GM20431 (cell line): Measurements from ENCODE around the gene TOX2.

Experiments used
- in situ Hi-C: fragments of 300-500 bp; cut with MseI, MboI; formaldehyde crosslinking; loops from one replicate; pipeline ENCODE4 v1.15.0; 2020; ENCODE audit warnings: low sequenced_read_pairs; ENCODE audit not compliant: unreplicated experiment

Gene TOX2

DNA sequence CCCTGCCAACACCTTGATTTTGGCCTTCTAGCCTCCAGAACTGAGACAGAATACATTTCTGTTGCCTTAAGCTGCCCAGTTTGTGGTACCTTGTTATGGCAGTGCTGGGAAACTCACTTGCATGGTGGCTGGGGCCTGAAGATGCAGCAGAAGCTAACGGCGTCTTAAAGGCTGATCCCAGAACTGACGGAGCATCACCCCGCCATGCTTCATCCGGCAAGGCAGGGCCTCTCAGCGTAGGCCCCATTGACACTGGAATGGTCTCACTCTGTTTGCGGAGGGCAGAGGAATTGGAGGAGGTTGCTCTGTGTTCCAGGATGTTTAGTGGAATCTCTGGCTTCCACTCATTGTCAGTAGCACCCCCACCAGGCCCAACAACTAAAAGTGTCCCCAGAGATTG lies 170.2 kb downstream of the TOX2 start:
- in situ Hi-C loops: loop anchor here (10.0 to 25.0 kb wide), 3 partner anchors 340 to 648 kb away; no protein-coding TSS in a partner anchor

DNA sequence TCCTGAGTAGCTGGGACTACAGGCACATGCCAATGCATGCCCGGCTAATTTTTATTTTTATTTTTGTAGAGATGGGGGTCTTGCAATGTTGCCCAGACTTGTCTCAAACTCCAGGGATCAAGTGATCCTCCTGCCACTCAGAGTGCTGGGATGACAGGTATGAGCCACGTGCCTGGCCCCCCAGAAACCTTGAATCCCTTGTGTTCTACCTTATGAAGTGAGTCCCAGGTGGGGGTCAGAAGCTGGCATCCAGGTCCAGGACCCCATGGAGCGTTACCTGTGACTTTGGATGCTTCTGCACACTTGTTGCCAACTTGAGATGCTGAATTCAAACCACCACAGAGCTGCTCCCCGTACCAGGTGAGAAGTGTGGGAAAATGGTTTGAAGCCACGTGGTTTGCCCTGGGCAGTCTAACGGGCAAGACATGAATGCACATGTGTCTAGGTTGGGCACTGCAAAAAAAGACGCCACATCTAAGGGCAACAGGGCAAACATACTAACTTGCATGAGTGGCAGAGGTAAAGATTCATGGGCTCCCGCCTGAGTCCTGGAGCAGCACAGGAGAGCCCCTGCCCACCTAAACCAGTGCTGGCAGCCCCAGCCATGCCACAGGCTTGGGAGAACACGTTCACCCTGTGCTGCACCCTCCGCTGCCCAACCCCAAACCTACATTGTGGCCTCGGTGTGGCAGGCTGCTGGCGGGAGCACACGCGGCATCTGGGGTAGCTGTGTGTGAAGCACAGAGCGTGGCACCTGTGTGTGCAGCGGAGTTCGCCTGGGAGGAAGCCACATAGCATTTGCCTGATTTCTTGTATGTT lies 171.2 kb downstream of the TOX2 start:
- in situ Hi-C loops: loop anchor here (10.0 to 25.0 kb wide), 3 partner anchors 341 to 649 kb away; no protein-coding TSS in a partner anchor

DNA sequence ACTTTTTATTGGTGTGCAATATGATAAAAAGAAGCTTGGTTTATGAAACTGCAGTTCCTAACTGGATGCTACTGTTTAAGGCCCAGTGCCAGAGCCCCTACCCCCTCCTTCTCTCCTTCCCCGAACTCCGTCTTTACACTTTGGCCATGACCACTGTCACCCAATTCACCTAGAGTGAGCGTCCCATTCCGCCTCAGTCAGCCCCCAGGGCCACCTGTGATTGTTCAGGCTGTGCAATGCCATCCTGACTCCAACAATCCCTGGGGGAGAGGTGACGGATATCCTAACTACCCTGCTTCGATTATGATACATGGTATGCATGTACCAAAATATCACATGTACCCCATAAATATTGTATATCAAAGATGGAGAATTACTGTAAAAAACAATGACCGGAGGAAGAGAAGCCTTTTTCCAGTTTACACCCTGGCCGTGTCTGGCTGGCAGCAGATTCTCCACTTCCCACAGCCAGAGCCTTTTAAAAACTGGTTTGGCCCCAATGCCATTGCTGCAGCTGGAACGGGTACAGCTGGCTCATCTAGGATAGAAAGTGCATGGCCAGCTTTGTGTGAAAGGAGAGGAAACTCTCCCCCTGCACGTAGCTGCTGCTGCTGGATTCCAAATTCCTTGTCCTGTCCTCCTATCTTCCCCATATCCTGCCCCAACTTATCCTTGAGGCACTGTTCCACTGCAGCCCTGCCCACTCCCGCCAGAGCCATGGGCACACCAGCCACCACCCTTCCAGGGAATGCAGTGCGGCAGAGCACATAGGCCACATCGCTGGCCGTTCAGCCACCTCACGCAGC lies 172.6 kb downstream of the TOX2 start:
- in situ Hi-C loops: loop anchor here (10.0 to 25.0 kb wide), 3 partner anchors 342 to 650 kb away; no protein-coding TSS in a partner anchor

DNA sequence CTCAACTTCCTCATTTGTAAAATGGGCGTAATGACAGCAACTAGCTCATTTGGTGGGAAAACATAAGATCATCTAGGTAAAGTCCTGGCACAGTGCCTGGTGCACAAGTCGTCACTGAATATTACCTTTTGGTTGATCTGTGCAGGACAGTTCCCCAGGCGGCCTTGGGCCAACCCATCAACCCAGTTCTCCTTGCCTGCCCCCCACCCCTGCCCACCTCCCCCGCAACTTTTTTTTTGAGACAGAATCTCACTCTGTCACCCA lies 173.1 kb downstream of the TOX2 start:
- in situ Hi-C loops: loop anchor here (10.0 to 25.0 kb wide), 3 partner anchors 343 to 650 kb away; no protein-coding TSS in a partner anchor

DNA sequence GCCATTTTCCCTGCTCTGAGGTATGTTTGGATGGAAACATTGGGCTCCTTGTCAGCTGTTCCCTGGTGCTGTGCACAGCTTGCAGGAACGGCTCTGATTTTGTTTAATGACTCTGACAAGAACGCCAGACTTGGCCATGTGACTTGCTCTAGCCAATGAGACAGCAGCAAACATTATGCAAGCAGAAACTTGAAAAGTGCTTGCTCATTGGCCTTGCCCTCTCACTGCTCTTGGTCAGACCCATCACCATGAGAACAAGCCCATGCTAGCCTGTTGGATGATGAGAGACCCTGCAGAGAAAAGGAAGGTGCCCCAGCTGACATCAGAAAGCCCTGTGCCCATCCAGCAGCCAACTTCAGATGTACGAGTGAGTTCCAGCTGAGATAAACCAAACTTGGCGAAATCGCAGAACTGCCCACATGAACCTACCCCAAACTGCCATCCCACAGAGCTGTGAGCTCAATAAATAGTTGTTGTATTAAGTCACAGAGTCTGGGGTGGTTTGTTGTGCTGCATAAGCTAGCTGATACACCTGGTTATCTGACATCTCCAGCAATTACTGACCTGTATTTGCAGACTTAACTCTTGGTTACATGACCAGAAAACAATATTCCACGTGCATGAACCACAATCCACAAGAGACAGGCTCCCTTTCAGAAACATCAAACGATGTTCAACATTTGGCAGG lies 175.5 kb downstream of the TOX2 start:
- in situ Hi-C loops: loop anchor here (10.0 to 25.0 kb wide), 3 partner anchors 345 to 653 kb away; no protein-coding TSS in a partner anchor

DNA sequence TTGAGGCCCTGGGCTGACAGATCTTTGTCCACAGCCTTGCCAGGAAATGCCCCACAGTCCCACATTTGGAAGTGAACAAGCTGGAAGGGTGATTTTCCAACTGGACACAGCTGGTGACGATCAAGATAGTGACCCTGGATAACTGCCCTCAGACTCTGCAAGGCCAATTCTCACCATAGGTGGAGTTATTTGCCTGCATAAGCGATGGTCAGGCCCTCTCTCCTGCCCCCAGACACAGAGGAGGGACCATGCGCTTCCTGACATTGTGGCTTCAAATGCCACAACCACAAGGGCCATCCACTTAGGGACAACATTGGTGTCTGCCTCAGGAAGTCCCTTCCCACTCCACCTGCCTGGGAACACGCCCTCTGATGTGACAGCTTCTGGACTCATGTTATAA lies 176.4 kb downstream of the TOX2 start:
- in situ Hi-C loops: loop anchor here (25.0 kb wide), 2 partner anchors 554 to 654 kb away; no protein-coding TSS in a partner anchor

DNA sequence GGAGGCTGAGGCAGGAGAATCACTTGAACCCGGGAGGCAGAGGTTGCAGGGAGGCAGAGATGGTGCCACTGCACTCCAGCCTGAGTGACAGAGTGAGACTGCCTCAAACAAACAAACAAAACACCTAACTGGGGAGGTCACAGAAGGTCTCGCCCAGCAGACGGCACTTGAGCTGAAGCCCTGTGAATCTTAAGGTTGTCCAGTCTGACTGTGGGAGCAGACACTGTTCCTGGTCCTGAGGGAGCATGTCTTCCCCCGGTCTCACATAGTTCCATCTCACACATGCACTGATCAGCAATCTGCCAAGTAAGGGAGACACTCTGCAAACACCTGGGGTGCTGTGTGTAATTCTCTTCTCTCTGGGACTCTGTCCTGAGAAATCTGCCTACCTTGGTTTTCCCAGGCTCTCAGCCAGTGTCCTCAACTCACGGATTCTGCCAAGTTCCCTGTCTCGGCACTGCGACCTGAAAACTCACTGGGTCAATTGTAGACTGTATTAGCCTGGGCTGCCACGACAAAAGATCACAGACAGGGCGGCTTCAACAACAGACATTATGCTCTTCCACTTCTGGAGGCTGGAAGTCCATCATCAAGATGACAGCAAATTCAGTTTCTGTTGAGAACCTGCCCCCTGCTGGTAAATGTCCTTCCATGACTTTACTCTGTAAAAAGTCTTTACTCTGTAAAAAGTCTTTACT lies 178.0 kb downstream of the TOX2 start:
- in situ Hi-C loops: loop anchor here (25.0 kb wide), 2 partner anchors 555 to 655 kb away; no protein-coding TSS in a partner anchor

DNA sequence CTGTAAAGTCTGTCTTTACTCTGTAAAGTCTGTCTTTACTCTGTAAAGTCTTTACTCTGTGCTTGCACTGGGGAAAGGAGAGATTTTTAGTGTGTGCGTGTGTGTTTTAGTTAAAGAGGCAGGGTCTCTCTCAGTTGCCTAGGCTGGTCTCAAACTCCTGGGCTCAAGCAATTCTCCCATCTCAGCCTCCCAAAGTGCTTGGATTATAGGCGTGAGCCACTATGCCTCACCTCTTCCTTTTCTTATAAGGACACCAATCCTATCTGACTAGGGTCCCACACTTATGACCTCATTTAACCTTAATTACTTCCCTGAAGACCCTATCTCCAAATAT lies 178.6 kb downstream of the TOX2 start:
- in situ Hi-C loops: loop anchor here (25.0 kb wide), 2 partner anchors 556 to 656 kb away; no protein-coding TSS in a partner anchor

DNA sequence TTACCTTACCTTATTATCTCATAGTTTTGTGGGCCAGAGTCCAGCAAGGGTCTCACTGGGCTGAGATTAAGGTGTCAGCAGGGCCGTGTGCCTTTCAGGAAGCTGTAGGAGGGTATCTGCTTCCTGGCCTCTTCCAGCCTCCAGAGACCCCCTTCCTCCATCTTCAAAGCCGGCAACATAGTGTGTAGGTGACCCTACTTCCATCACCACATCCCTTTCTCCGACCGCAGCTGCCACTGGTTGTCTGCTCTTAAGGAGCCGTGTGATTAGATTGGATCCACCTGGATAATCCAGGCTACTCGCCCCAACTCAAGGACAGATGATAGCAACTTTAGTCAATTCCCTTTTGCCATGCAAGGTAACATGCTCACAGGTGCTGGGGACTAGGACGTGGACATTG lies 181.2 kb downstream of the TOX2 start:
- in situ Hi-C loops: loop anchor here (25.0 kb wide), 2 partner anchors 559 to 659 kb away; no protein-coding TSS in a partner anchor

DNA sequence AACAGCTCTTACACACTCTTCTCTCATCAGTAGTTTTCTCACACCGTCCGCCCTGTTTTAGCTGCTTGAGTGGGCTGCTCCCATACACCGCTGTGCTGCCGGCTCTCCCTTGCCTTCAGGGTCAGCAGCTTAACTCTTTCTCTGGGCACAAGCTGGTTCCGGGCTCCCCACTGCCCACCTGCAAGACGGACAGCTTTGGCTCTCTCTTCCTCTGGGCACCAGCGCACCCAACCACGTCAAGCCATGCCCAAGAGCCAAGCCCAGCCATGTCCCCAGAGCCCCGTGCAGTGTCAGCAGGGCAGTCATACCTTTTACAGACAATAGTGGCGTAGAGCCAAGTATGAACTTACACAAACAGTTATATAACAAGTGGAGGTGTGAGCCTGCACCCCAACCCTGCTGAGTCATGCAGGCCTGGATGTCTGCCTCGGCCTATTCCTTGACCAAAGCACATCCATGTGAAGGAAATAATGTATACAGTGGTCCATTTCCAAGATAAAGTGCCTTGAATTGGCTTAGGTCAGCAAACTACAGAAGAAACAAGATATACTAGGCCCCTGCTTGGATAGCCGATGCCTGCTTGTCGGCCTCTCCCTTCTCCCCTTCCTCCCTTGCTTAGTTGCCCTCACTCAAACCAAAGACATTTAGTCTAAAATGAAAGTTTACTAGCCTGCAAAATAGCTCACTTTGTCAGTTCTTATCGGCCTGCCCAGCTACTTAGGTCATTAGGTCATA lies 183.0 kb downstream of the TOX2 start:
- in situ Hi-C loops: loop anchor here (25.0 kb wide), 2 partner anchors 560 to 660 kb away; no protein-coding TSS in a partner anchor

DNA sequence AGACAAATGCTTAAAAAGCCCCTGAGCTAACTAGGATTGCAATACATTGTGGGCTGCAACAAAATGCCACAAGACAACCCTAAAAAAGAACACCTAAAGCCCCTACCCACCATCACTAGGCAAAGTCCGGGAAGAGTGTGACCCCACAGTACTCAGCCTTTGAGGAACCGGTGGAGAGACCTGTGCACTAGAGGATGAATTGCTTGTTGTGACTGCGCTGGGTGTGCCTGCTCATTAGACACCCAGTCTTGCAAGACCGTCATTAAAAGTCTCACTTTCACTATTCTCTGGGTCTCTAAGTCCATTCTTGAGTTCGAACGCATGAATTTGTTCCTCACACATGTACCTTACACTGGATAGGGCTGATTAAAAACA lies 183.6 kb downstream of the TOX2 start:
- in situ Hi-C loops: loop anchor here (25.0 kb wide), 2 partner anchors 561 to 661 kb away; no protein-coding TSS in a partner anchor

DNA sequence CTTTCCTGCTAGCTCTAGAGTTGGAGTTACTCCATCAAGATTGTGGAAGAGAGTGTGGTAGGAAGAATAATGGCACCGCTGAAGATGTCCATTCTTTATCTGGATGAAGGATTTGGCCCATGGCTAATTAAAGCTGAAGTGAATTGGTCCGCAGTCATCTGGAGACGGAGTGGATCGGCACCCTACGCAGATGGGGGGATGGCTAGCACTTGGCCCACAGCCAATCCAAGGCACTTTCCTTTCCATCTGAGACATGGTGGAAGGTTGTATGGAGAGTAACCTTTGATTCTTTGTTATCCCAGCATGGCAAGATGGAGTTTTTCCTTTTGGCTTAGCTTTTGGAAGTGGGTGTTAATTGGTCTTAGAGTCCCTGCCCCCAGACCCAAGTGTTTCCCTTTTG lies 184.0 kb downstream of the TOX2 start:
- in situ Hi-C loops: loop anchor here (25.0 kb wide), 2 partner anchors 561 to 661 kb away; no protein-coding TSS in a partner anchor

DNA sequence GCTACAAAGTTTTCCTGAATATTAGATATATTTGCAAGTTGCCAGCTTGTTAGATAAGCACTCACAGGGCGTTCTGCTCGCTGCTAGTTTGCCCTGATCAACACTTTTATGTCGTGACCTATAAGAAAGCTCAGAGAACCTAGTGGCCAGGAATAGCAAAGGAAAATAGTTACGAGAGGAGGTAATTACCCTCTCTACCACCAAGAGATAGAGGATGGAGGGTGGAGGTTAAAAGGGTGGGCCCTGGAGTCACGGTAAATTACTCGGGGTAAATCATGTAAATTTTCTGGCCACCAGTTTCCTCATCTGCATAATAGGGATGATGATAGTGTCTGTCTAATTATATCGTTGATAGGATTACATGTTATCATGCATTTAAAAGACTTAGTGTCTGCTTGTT lies 185.2 kb downstream of the TOX2 start:
- in situ Hi-C loops: loop anchor here (25.0 kb wide), 2 partner anchors 563 to 663 kb away; no protein-coding TSS in a partner anchor

DNA sequence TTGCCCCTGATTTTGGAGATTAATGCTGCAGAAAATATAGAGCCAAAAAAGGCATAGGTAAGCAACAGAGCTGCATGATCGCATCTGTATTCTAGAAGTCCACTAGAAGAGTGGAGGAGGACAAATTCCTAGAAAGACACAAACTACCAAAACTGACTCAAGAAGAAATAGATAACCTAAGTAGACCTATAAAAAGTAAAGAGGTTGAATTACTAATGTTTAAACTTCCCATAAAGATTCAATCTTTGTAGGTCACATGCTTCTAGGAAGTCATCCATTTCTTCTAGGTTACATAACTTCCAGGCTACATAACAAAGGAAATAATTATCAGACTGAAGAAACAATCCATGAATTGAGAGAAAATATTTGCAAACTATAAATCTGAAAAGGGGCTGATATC lies 187.9 kb downstream of the TOX2 start:
- in situ Hi-C loops: no loop called here

DNA sequence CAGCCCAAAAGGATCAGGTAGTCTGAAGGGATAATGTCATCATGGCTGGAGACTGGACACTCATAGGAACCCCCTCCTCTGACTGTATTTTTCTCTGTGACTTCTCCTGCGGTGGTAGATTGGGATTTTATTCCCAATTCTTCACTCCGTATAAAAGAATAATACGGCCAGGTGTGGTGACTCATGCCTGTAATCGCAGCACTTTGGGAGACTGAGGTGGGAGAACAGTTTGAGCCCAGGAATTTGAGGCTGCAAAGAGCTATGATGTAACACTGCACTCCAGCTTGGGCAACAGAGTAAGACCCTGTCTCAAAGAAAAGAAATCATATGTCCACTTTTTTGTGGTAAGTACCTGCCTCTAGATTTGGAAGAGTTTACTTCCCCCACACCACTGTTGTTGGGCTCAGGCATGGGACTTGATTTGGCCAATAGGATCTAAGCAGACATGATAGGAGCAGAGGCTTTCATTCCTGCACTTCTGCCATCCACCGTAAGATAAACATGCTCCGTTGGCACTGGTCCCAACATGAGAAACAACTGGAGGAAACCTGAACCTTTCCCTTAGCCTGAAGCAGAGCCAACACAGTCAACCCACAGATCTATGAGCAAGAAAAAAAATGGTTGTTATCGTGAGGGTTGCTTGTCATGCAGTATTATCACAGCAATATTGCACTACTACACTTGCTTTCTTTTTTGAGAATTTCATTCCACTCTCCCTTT lies 190.3 kb downstream of the TOX2 start:
- in situ Hi-C loops: no loop called here

DNA sequence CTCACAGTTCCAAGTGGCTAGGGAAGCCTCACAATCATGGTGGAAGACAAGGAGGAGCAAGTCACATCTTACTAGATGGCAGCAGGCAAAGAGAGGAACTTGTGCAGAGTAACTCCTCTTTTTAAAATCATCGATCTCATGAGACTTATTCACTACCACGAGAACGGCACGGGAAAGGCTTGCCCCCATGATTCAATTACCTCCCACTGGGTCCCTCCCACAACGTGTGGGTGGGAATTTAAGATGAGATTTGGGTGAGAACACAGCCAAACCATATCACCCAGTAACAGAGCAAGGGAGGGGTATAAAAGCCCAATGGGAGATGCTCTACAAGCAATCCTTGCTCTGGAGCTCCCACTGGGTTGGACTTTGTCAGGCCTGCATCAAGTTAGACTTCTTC lies 192.0 kb downstream of the TOX2 start:
- in situ Hi-C loops: no loop called here

DNA sequence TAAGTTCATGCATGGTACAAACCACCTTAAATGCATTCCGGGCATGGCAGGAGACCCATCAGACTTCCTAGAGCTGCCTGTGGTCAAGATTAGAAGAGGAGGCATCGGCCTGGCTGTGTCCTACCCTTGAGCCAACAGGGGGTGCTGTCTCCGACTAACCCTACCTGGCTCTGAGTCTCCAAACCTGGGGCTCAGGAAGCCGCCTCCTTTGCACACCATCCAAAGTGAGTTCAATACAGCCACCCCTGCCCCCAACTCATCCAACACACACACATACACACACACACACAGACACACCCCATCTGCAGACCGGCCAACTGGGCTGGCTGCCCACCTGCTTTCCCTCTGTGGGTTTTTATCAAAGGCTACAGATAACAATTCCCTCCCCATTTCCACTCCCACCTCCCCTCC lies 195.3 kb downstream of the TOX2 start:
- in situ Hi-C loops: no loop called here

DNA sequence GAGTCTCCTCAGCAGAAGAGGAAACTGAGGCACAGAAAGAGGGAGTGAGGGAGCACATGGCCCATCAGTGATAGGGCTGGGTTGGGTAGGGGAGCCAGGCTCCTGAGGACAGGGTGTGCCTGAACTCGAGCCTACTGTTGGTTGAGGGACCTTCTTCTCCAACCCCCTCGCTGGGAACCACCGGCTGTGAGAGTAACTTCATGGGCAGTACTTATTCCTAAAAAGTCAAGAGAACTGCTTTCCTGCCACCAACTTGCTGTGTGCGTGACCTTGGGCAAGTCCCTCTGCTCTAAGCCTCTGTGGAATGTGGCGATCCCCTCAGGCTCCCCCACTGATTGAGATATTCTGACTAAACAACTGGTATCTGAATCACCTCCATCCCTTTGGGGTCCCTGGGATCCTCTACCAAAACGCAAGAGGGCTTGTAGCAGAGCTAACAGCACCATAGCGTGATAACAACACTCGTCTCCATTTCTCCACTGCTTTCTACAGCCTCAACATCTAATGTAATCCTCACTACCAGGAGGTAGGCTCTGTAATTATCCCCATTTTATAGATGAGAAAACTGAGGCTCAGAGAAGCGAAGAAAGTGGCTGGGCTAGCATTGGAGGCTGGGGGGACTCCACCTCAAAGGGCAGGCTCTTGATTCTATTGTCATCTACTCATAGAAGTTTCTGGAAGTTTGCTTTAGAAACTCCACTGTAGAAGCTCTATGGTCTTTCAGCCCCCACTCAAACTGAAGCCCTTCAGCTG lies 196.3 kb downstream of the TOX2 start:
- in situ Hi-C loops: no loop called here
